H1 (cell line): Measurements from ENCODE around the gene GGA1.

Source experiments
- CHD2 ChIP-seq: IDR thresholded peaks from 2 replicates; pipeline ENCODE4 v1.6.1; 2012; ENCODE audit warnings: low read length, improper control_type of control experiment
- CREB1 ChIP-seq: IDR thresholded peaks from 2 replicates; pipeline ENCODE4 v1.6.1; 2012; ENCODE audit warnings: inconsistent platforms
- CTCF ChIP-seq, 3 experiments: IDR thresholded peaks; 1 replicate in 2 of 3; 2 replicates in 1 of 3; pipeline versions ENCODE4 v1.5.1 to v1.6.1; 2011; ENCODE audit warnings: low read length in 3 of 3, mild to moderate bottlenecking in 3 of 3, inconsistent platforms in 2 of 3, low read depth in 1 of 3, moderate library complexity in 1 of 3; ENCODE audit not compliant: insufficient read depth in 1 of 3; ENCODE audit errors: control extremely low read depth in 1 of 3
- EP300 ChIP-seq, 2 experiments: IDR thresholded peaks; 1 replicate in 1 of 2; 2 replicates in 1 of 2; pipeline ENCODE4 v1.6.1; 2011 to 2012; ENCODE audit warnings: low read depth in 2 of 2, low read length in 2 of 2, mild to moderate bottlenecking in 2 of 2, borderline replicate concordance in 1 of 2, inconsistent platforms in 1 of 2, moderate library complexity in 1 of 2
- JUND ChIP-seq: IDR thresholded peaks from 2 replicates; pipeline ENCODE4 v1.6.1; 2011; ENCODE audit warnings: mild to moderate bottlenecking, improper control_type of control experiment, low read length
- PHF8 ChIP-seq: fragments of 200-600 bp; sonication (generic); conservative IDR thresholded peaks from 2 replicates; pipeline ENCODE4 v1.7.1; 2012; ENCODE audit warnings: low read depth, mild to moderate bottlenecking, inconsistent platforms, low read length, moderate library complexity
- POLR2AphosphoS5 ChIP-seq: IDR thresholded peaks from 2 replicates; pipeline ENCODE4 v1.6.1; 2011; ENCODE audit warnings: low read depth, low read length

- TF ChIP-seq CREB1 (no peak), JUND (no peak), CTCF (IDR thresholded peaks at IDR 0.05; ENCODE audit: control extremely low read depth in 1 of 3, insufficient read depth in 1 of 3, low read depth in 1 of 3, low read length in 3 of 3) (peak in 2 of 3 experiments; percentile 29 to 33; a peak in 2 of 4 replicates), POLR2AphosphoS5 (no peak), CHD2 (no peak), EP300 (IDR thresholded peaks at IDR 0.05; ENCODE audit: borderline replicate concordance in 1 of 2, low read depth in 2 of 2, low read length in 2 of 2) (no peak), PHF8 (no peak)
Measured at GRCh38 chr22:37594237-37594636, 14.4 kb upstream of the GGA1 start.
